Panc1 (cell line): Measurements from ENCODE around the gene LHPP.

ENCODE experiments used
- POLR2AphosphoS5 ChIP-seq: IDR thresholded peaks from 2 replicates; pipeline ENCODE4 v1.6.1; 2012; ENCODE audit warnings: mild to moderate bottlenecking, low read depth, low read length, moderate library complexity
- TCF7L2 ChIP-seq: IDR thresholded peaks from 2 replicates; pipeline ENCODE4 v1.6.1; 2011; ENCODE audit warnings: mild to moderate bottlenecking, low read depth, low read length, inconsistent platforms
- TF ChIP-seq, protein P1 (sequence below): fragments of 450-650 bp; IDR thresholded peaks from 2 replicates; pipeline ENCODE4 v1.5.1; 2017; ENCODE audit warnings: mild to moderate bottlenecking
- TF ChIP-seq, protein P2 (sequence below), 2 experiments: IDR thresholded peaks; 2 replicates each; pipeline ENCODE4 v1.6.1; 2011 to 2012; ENCODE audit warnings: low read depth in 2 of 2, control low read depth in 1 of 2, low read length in 1 of 2, mild to moderate bottlenecking in 1 of 2, moderate library complexity in 1 of 2; ENCODE audit not compliant: insufficient read depth in 1 of 2

DNA sequence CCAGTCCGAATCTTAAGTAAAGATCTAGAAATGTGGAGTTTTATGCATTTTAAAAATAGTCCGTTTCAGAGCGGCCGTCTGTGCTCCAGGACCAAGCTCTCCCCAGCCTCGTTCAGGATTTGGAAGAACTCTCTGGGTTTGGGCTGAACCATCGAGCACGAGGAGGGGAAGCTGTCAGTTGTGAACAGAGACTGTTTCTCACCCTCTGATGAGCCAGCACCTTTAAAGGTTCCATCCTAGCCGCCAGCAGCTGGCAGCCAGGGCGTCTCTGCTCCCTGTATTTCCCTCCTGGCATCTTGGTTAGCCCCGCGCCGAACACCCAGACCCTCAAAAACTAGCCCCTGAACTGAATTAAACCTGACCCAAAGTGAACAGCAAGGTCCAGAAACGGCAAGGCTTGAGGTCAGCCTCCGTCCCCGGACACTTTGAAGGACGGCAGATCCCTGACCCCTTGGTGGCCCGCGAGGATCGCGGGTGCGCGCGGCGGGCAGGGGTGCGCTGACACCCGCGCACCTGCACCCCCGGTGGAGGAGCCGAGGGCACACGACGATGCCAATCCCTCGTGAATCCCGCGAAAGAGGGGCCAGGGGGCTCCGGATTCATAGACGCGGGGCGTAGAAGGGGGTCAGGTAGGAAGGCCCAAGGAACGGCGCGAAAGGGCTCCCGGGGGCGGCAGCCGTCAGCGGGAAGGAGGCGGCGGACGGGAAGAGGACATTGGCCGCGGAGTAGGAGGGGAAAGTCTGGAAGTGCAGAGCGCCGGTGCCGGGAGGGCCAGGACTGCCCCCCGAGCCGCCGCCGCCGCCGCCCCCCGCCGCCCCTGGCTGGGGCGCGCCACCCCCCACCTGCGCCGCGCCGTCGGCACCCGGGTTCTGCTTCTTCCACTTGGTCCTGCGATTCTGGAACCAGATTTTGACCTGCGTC, 14.5 kb upstream of the LHPP start:
- TF ChIP-seq POLR2AphosphoS5 (no peak), TCF7L2 (no peak)
- TF ChIP-seq, protein P1, sequence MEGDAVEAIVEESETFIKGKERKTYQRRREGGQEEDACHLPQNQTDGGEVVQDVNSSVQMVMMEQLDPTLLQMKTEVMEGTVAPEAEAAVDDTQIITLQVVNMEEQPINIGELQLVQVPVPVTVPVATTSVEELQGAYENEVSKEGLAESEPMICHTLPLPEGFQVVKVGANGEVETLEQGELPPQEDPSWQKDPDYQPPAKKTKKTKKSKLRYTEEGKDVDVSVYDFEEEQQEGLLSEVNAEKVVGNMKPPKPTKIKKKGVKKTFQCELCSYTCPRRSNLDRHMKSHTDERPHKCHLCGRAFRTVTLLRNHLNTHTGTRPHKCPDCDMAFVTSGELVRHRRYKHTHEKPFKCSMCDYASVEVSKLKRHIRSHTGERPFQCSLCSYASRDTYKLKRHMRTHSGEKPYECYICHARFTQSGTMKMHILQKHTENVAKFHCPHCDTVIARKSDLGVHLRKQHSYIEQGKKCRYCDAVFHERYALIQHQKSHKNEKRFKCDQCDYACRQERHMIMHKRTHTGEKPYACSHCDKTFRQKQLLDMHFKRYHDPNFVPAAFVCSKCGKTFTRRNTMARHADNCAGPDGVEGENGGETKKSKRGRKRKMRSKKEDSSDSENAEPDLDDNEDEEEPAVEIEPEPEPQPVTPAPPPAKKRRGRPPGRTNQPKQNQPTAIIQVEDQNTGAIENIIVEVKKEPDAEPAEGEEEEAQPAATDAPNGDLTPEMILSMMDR, result no peak
- TF ChIP-seq, protein P2, sequence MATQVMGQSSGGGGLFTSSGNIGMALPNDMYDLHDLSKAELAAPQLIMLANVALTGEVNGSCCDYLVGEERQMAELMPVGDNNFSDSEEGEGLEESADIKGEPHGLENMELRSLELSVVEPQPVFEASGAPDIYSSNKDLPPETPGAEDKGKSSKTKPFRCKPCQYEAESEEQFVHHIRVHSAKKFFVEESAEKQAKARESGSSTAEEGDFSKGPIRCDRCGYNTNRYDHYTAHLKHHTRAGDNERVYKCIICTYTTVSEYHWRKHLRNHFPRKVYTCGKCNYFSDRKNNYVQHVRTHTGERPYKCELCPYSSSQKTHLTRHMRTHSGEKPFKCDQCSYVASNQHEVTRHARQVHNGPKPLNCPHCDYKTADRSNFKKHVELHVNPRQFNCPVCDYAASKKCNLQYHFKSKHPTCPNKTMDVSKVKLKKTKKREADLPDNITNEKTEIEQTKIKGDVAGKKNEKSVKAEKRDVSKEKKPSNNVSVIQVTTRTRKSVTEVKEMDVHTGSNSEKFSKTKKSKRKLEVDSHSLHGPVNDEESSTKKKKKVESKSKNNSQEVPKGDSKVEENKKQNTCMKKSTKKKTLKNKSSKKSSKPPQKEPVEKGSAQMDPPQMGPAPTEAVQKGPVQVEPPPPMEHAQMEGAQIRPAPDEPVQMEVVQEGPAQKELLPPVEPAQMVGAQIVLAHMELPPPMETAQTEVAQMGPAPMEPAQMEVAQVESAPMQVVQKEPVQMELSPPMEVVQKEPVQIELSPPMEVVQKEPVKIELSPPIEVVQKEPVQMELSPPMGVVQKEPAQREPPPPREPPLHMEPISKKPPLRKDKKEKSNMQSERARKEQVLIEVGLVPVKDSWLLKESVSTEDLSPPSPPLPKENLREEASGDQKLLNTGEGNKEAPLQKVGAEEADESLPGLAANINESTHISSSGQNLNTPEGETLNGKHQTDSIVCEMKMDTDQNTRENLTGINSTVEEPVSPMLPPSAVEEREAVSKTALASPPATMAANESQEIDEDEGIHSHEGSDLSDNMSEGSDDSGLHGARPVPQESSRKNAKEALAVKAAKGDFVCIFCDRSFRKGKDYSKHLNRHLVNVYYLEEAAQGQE (IDR thresholded peaks at IDR 0.05; ENCODE audit: insufficient read depth in 1 of 2, low read depth in 2 of 2, low read length in 1 of 2), result no peak
